Lung microvascular endothelial cell (primary cell): ENCODE measurements around the gene YIPF4. TPM values are rescaled to one million over a fixed set of nuclear protein-coding genes. Genes with fewer than 3 reads are reported as not detected.
"Not testable (repeated sequence)": the region's sequence is repeated elsewhere in the genome, so short reads cannot be mapped to it uniquely, and the experiment has no call there.

Source experiments
- DNase-seq, 2 donors: peaks; one replicate each; pipeline versions ENCODE4 v3.0.0 to v3.0.0-alpha.2; 2010; ENCODE audit warnings: low read depth in 2 of 2
- total RNA-seq: library from RNA; depleted of rRNA; stranded (reverse); fragments of >200 nt; gene quantifications from 2 replicates; pipeline ENCODE4 v1.2.1, GENCODE V29; 2014

Gene YIPF4
- total RNA-seq, 1 donor from 2014 or later, result 12.1 TPM

DNA sequence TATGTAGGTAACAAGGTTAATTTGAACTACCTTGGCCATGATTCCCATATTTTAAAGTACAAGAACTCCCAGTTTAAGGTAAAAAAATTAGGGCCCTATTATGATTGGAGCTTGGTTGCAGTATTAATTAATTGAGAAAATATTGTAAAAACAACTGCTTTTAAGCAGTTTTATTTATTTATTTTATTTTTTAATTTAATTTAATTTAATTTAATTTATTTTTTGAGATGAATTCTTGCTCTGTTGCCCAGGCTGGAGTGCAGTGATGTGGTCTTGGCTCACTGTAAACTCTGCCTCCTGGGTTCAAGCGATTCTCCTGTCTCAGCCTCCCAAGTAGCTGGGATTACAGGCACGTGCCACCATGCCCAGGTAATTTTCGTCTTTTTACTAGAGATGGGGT, 88.0 kb downstream of the YIPF4 start:
- not testable (repeated sequence) for DNase-seq

Other genes with a start within 250 kb of the YIPF4 start
- 48.6 and 51.2 TPM in 2 replicates for gene DPY30, start 238.1 kb upstream of the YIPF4 start, total RNA-seq
- gene SPAST, start 214.3 kb upstream of the YIPF4 start, total RNA-seq, result 22.2 and 26.8 TPM in 2 replicates
- gene SLC30A6, start 112.0 kb upstream of the YIPF4 start, total RNA-seq, result 17.4 and 22.8 TPM in 2 replicates
- not detected in 2 replicates for gene NLRC4, start 13.0 kb upstream of the YIPF4 start, total RNA-seq
- gene BIRC6, start 79.1 kb downstream of the YIPF4 start, total RNA-seq, result 104 and 142 TPM in 2 replicates